Measurements from ENCODE around the gene DISP2.

The DISP2 gene

GRCh38 chr15:40349163-40349562 is 8.9 kb upstream of the DISP2 start:
- Histone ChIP-seq H3K4me3 (ENCODE audit: low read length in 2 of 2) (no peak overlapping the region), H2AK5ac (ENCODE audit: low read depth, low read length) (no peak overlapping the region), H3K18ac (ENCODE audit: low read length) (peak overlapping the region; percentile 30), H2BK5ac (ENCODE audit: low read length) (no peak overlapping the region), H2BK120ac (ENCODE audit: low read depth, low read length) (no peak overlapping the region), H2AFZ (ENCODE audit: low read length) (no peak overlapping the region), H3K9ac (ENCODE audit: low read depth, low read length, poor library complexity) (no peak overlapping the region), H3K36me3 (replicated peaks in 1 of 2; ENCODE audit: control insufficient read depth in 2 of 2, insufficient read depth in 2 of 2, low read length in 2 of 2) (no peaks in the 10 kb centered on the region), H3K4ac (ENCODE audit: low read length) (no peak overlapping the region), H2BK15ac (ENCODE audit: low read length) (no peak overlapping the region), H4K91ac (ENCODE audit: low read depth, low read length, poor library complexity) (no peak overlapping the region), H3K4me1 (ENCODE audit: control insufficient read depth in 2 of 2, insufficient read depth in 1 of 2, low read depth in 1 of 2, low read length in 2 of 2) (peaks cover 0 to 4% of the 10 kb centered on the region in 2 donors), H3K27me3 (ENCODE audit: control insufficient read depth in 3 of 3, insufficient read depth in 3 of 3, low read depth in 1 of 3, low read length in 3 of 3) (peaks cover 0 to 76% (median 0%) of the 10 kb centered on the region in 3 experiments), H3K27ac (replicated peaks; ENCODE audit: low read length) (no peak overlapping the region), H3K14ac (ENCODE audit: low read length) (no peak overlapping the region), H4K8ac (ENCODE audit: low read depth, low read length) (no peak overlapping the region), H2BK12ac (ENCODE audit: low read length) (no peak overlapping the region), H3K79me1 (ENCODE audit: low read depth, low read length) (no peaks in the 10 kb centered on the region), H3K4me2 (ENCODE audit: insufficient read depth, low read length, poor library complexity, severe bottlenecking) (no peak overlapping the region), H3K9me3 (replicated peaks in 1 of 2; ENCODE audit: control insufficient read depth in 2 of 2, insufficient read depth in 1 of 2, low read depth in 1 of 2, low read length in 2 of 2) (no peaks in the 10 kb centered on the region), H3K23ac (ENCODE audit: low read depth, low read length, poor library complexity) (no peak overlapping the region)
- WGBS, 2 donors (ENCODE audit: extremely low coverage in 2 of 2, insufficient read length in 2 of 2, insufficient replicate concordance in 1 of 2) = no CpG with 5 or more reads among the region's 5 CpGs
- no peak for DNase-seq (ENCODE audit: low spot score)

GRCh38 chr15:40352281-40352901 is 5.6 kb upstream of the DISP2 start:
- WGBS, 2 donors (ENCODE audit: extremely low coverage in 2 of 2, insufficient read length in 2 of 2, insufficient replicate concordance in 1 of 2) = no CpG with 5 or more reads among the region's 7 CpGs
- Histone ChIP-seq H3K4me3 (ENCODE audit: low read length in 2 of 2) (no peak overlapping the region), H3K4me1 (ENCODE audit: control insufficient read depth in 2 of 2, insufficient read depth in 1 of 2, low read depth in 1 of 2, low read length in 2 of 2) (peaks cover 3 to 7% of the 10 kb centered on the region in 2 donors), H4K91ac (ENCODE audit: low read depth, low read length, poor library complexity) (no peak overlapping the region), H2AK5ac (ENCODE audit: low read depth, low read length) (no peak overlapping the region), H2BK15ac (ENCODE audit: low read length) (no peak overlapping the region), H2BK5ac (ENCODE audit: low read length) (no peak overlapping the region), H3K4ac (ENCODE audit: low read length) (no peak overlapping the region), H3K27ac (replicated peaks; ENCODE audit: low read length) (no peak overlapping the region), H3K9ac (ENCODE audit: low read depth, low read length, poor library complexity) (no peak overlapping the region), H2BK12ac (ENCODE audit: low read length) (no peak overlapping the region), H3K79me1 (ENCODE audit: low read depth, low read length) (no peaks in the 10 kb centered on the region), H4K8ac (ENCODE audit: low read depth, low read length) (no peak overlapping the region), H3K14ac (ENCODE audit: low read length) (no peak overlapping the region), H3K23ac (ENCODE audit: low read depth, low read length, poor library complexity) (no peak overlapping the region), H2BK120ac (ENCODE audit: low read depth, low read length) (no peak overlapping the region), H3K9me3 (replicated peaks in 1 of 2; ENCODE audit: control insufficient read depth in 2 of 2, insufficient read depth in 1 of 2, low read depth in 1 of 2, low read length in 2 of 2) (no peaks in the 10 kb centered on the region), H3K18ac (ENCODE audit: low read length) (no peak overlapping the region), H3K36me3 (replicated peaks in 1 of 2; ENCODE audit: control insufficient read depth in 2 of 2, insufficient read depth in 2 of 2, low read length in 2 of 2) (no peaks in the 10 kb centered on the region), H3K27me3 (ENCODE audit: control insufficient read depth in 3 of 3, insufficient read depth in 3 of 3, low read depth in 1 of 3, low read length in 3 of 3) (peaks cover 0 to 83% (median 3%) of the 10 kb centered on the region in 3 experiments), H2AFZ (ENCODE audit: low read length) (no peak overlapping the region), H3K4me2 (ENCODE audit: insufficient read depth, low read length, poor library complexity, severe bottlenecking) (no peak overlapping the region)
- DNase-seq (ENCODE audit: low spot score) = no peak

- H3K36me3 ChIP-seq (replicated peaks in 1 of 2; ENCODE audit: control insufficient read depth in 2 of 2, insufficient read depth in 2 of 2, low read length in 2 of 2) = no peaks in the 10 kb centered on the region
- WGBS, 2 donors (ENCODE audit: extremely low coverage in 2 of 2, insufficient read length in 2 of 2, insufficient replicate concordance in 1 of 2) = no CpG with 5 or more reads among the region's 5 CpGs
- H3K79me1 ChIP-seq (ENCODE audit: low read depth, low read length) = no peaks in the 10 kb centered on the region
- H3K18ac ChIP-seq (ENCODE audit: low read length) = peak overlapping the region; percentile 33
- no peaks in the 10 kb centered on the region for H3K9me3 ChIP-seq (replicated peaks in 1 of 2; ENCODE audit: control insufficient read depth in 2 of 2, insufficient read depth in 1 of 2, low read depth in 1 of 2, low read length in 2 of 2)
- H3K27me3 ChIP-seq (ENCODE audit: control insufficient read depth in 3 of 3, insufficient read depth in 3 of 3, low read depth in 1 of 3, low read length in 3 of 3) = peaks cover 0 to 75% (median 5%) of the 10 kb centered on the region in 3 experiments
- peak overlapping the region; percentile 65 for H2BK12ac ChIP-seq (ENCODE audit: low read length)
- DNase-seq (ENCODE audit: low spot score) = no peak
- no peak overlapping the region for H3K4me2 ChIP-seq (ENCODE audit: insufficient read depth, low read length, poor library complexity, severe bottlenecking)
- no peak overlapping the region for H4K91ac ChIP-seq (ENCODE audit: low read depth, low read length, poor library complexity)
- H3K4ac ChIP-seq (ENCODE audit: low read length) = no peak overlapping the region
- no peak overlapping the region for H3K9ac ChIP-seq (ENCODE audit: low read depth, low read length, poor library complexity)
- peaks cover 11 to 12% of the 10 kb centered on the region in 2 donors for H3K4me1 ChIP-seq (ENCODE audit: control insufficient read depth in 2 of 2, insufficient read depth in 1 of 2, low read depth in 1 of 2, low read length in 2 of 2)
- no peak overlapping the region for H3K4me3 ChIP-seq (ENCODE audit: low read length in 2 of 2)
- H3K14ac ChIP-seq (ENCODE audit: low read length) = no peak overlapping the region
- H2AFZ ChIP-seq (ENCODE audit: low read length) = no peak overlapping the region
- peak overlapping the region; percentile 25 for H2AK5ac ChIP-seq (ENCODE audit: low read depth, low read length)
- H2BK5ac ChIP-seq (ENCODE audit: low read length) = no peak overlapping the region
- H2BK120ac ChIP-seq (ENCODE audit: low read depth, low read length) = no peak overlapping the region
- peak overlapping the region; percentile 20 for H2BK15ac ChIP-seq (ENCODE audit: low read length)
- no peak overlapping the region for H3K27ac ChIP-seq (replicated peaks; ENCODE audit: low read length)
- no peak overlapping the region for H4K8ac ChIP-seq (ENCODE audit: low read depth, low read length)
- H3K23ac ChIP-seq (ENCODE audit: low read depth, low read length, poor library complexity) = peak overlapping the region; percentile 46
These were observed 4.3 kb upstream of the DISP2 start for GRCh38 chr15:40353697-40354096.

GRCh38 chr15:40354408-40355171 is 3.4 kb upstream of the DISP2 start:
- Histone ChIP-seq H3K36me3 (replicated peaks in 1 of 2; ENCODE audit: control insufficient read depth in 2 of 2, insufficient read depth in 2 of 2, low read length in 2 of 2) (no peaks in the 10 kb centered on the region), H3K27me3 (ENCODE audit: control insufficient read depth in 3 of 3, insufficient read depth in 3 of 3, low read depth in 1 of 3, low read length in 3 of 3) (peaks cover 0 to 75% (median 14%) of the 10 kb centered on the region in 3 experiments), H2BK5ac (ENCODE audit: low read length) (no peak overlapping the region), H4K8ac (ENCODE audit: low read depth, low read length) (no peak overlapping the region), H2BK120ac (ENCODE audit: low read depth, low read length) (no peak overlapping the region), H2AK5ac (ENCODE audit: low read depth, low read length) (no peak overlapping the region), H3K4ac (ENCODE audit: low read length) (no peak overlapping the region), H3K9ac (ENCODE audit: low read depth, low read length, poor library complexity) (no peak overlapping the region), H4K91ac (ENCODE audit: low read depth, low read length, poor library complexity) (no peak overlapping the region), H3K27ac (replicated peaks; ENCODE audit: low read length) (no peak overlapping the region), H3K4me1 (ENCODE audit: control insufficient read depth in 2 of 2, insufficient read depth in 1 of 2, low read depth in 1 of 2, low read length in 2 of 2) (peaks cover 13 to 15% of the 10 kb centered on the region in 2 donors), H3K4me2 (ENCODE audit: insufficient read depth, low read length, poor library complexity, severe bottlenecking) (no peak overlapping the region), H3K79me1 (ENCODE audit: low read depth, low read length) (no peaks in the 10 kb centered on the region), H3K14ac (ENCODE audit: low read length) (no peak overlapping the region), H2AFZ (ENCODE audit: low read length) (no peak overlapping the region), H3K9me3 (replicated peaks in 1 of 2; ENCODE audit: control insufficient read depth in 2 of 2, insufficient read depth in 1 of 2, low read depth in 1 of 2, low read length in 2 of 2) (no peaks in the 10 kb centered on the region), H3K18ac (ENCODE audit: low read length) (no peak overlapping the region), H3K4me3 (ENCODE audit: low read length in 2 of 2) (no peak overlapping the region), H3K23ac (ENCODE audit: low read depth, low read length, poor library complexity) (no peak overlapping the region), H2BK12ac (ENCODE audit: low read length) (no peak overlapping the region), H2BK15ac (ENCODE audit: low read length) (no peak overlapping the region)
- no CpG with 5 or more reads among the region's 9 CpGs for WGBS, 2 donors (ENCODE audit: extremely low coverage in 2 of 2, insufficient read length in 2 of 2, insufficient replicate concordance in 1 of 2)
- DNase-seq (ENCODE audit: low spot score) = no peak

Measured in neuronal stem cell (in vitro differentiated cells).